Gastrocnemius medialis (tissue), 4 donors: ENCODE measurements around the gene STX3. TPM values are rescaled to one million over a fixed set of nuclear protein-coding genes. Genes with fewer than 3 reads are reported as not detected.
A peak's percentile ranks its signal among the peaks of the same experiment; 100 is the strongest.
"Not testable (repeated sequence)": the region's sequence is repeated elsewhere in the genome, so short reads cannot be mapped to it uniquely, and the experiment has no call there.

Experiments used
- ATAC-seq, 2 donors: fragments of 150-250 bp; one replicate each; pipeline ENCODE4 v1.9.1; 2016
- DNase-seq, 2 donors: peaks; one replicate each; pipeline ENCODE4 v3.0.0-alpha.2; 2019
- H3K27ac ChIP-seq, 4 donors: fragments of 200-600 bp; sonication (generic); 1 replicate in 1 of 4; 2 replicates in 3 of 4; pipeline ENCODE4 v1.5.1; 2016 to 2018; ENCODE audit warnings: mild to moderate bottlenecking in 2 of 4, moderate library complexity in 1 of 4
- H3K27me3 ChIP-seq, 3 donors: fragments of 200-600 bp; sonication (generic) in 2 of 3; 1 replicate in 1 of 3; 2 replicates in 2 of 3; pipeline versions ENCODE4 v1.5.1 to v1.6.0; 2016 to 2019; ENCODE audit warnings: mild to moderate bottlenecking in 1 of 3, moderate library complexity in 1 of 3
- H3K36me3 ChIP-seq, 2 donors: fragments of 200-600 bp; sonication (generic) in 1 of 2; one replicate each; pipeline ENCODE4 v1.5.1; 2017 to 2018
- H3K4me1 ChIP-seq, 2 donors: fragments of 200-600 bp; sonication (generic) in 1 of 2; one replicate each; pipeline ENCODE4 v1.5.1; 2016 to 2017; ENCODE audit warnings: mild to moderate bottlenecking in 2 of 2
- H3K4me3 ChIP-seq, 4 donors: fragments of 200-600 bp; sonication (generic) in 3 of 4; 1 replicate in 1 of 4; 2 replicates in 3 of 4; pipeline ENCODE4 v1.5.1; 2016 to 2019; ENCODE audit warnings: mild to moderate bottlenecking in 2 of 4
- H3K9me3 ChIP-seq, 3 donors: fragments of 200-600 bp; sonication (generic) in 2 of 3; 1 replicate in 1 of 3; 2 replicates in 2 of 3; pipeline ENCODE4 v1.5.1; 2016 to 2019
- POLR2A ChIP-seq, 2 donors: fragments of 450-650 bp; IDR thresholded peaks; one replicate each; pipeline ENCODE4 v1.6.1; 2017; ENCODE audit warnings: antibody characterized with exemption in 2 of 2, mild to moderate bottlenecking in 2 of 2, moderate library complexity in 2 of 2
- in situ Hi-C, 4 donors: fragments of 200-750 bp; cut with MboI; loops; one replicate each; pipeline versions ENCODE4 v1.15.0 to v1.8.0; 2017; ENCODE audit warnings: low sequenced_read_pairs in 4 of 4
- intact Hi-C: fragments of 100-400 bp; cut with DNase I; formaldehyde crosslinking; loops from one replicate; pipeline ENCODE4 v1.15.1; 2023; ENCODE audit warnings: low total_unique reads
- total RNA-seq, 4 donors: library from RNA; depleted of rRNA; stranded (reverse); fragments of >200 nt; gene quantifications; one replicate each; pipeline versions ENCODE4 v1.1.0 to v1.2.3, GENCODE V29; 2016
- TF ChIP-seq, protein P1 (sequence below), 5 experiments: fragments of 450-650 bp in 3 of 5; fragments of 200-600 bp in 2 of 5; sonication (generic) in 2 of 5; IDR thresholded peaks in 4 of 5; conservative IDR thresholded peaks in 1 of 5; 1 replicate in 4 of 5; 2 replicates in 1 of 5; pipeline ENCODE4 v1.5.1; 2016 to 2019; ENCODE audit warnings: antibody characterized with exemption in 5 of 5, mild to moderate bottlenecking in 3 of 5, moderate library complexity in 3 of 5

The STX3 gene
- total RNA-seq, 4 donors from 2014 or later = 8.3 to 23.4 (median 15.8) TPM

DNA sequence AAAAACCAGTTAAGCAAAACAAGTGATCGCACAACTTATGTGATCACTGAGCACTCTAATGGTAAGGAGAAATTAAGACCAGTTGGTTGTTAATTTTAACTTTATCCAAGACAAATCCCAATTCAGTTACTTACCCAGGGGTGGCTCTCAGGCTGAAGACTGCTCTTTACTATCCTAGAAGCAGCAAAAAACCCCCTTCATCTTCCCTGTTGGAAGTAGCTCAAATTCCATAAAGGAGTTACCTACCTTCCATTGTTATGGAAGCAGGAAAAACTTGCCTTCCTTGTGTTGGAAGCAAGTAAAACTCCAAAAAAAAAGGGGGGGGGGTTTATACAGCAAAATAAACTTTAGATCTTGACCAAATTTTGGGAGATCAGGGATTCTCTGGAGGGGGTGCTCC is 60.6 kb downstream of the STX3 start:
- Histone ChIP-seq H3K27ac (no peak overlapping the region), H3K4me3 (no peak overlapping the region), H3K27me3 (no peaks in the 10 kb centered on the region), H3K4me1 (peaks cover 0 to 3% of the 10 kb centered on the region in 2 donors), H3K9me3 (no peaks in the 10 kb centered on the region), H3K36me3 (no peaks in the 10 kb centered on the region)
- no peak for TF ChIP-seq POLR2A (IDR thresholded peaks at IDR 0.05)
- TF ChIP-seq, protein P1, sequence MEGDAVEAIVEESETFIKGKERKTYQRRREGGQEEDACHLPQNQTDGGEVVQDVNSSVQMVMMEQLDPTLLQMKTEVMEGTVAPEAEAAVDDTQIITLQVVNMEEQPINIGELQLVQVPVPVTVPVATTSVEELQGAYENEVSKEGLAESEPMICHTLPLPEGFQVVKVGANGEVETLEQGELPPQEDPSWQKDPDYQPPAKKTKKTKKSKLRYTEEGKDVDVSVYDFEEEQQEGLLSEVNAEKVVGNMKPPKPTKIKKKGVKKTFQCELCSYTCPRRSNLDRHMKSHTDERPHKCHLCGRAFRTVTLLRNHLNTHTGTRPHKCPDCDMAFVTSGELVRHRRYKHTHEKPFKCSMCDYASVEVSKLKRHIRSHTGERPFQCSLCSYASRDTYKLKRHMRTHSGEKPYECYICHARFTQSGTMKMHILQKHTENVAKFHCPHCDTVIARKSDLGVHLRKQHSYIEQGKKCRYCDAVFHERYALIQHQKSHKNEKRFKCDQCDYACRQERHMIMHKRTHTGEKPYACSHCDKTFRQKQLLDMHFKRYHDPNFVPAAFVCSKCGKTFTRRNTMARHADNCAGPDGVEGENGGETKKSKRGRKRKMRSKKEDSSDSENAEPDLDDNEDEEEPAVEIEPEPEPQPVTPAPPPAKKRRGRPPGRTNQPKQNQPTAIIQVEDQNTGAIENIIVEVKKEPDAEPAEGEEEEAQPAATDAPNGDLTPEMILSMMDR (IDR thresholded peaks at IDR 0.05 in 4 of 5, conservative IDR thresholded peaks at IDR 0.05 in 1 of 5) = no peak
- DNase-seq (no peak), ATAC-seq (no peak)
- in situ Hi-C loops = loop anchor here in 1 of 4 donors (25.0 kb wide), 1 partner anchor 278 kb away; no protein-coding TSS in a partner anchor
- intact Hi-C loops = no loop called here

DNA sequence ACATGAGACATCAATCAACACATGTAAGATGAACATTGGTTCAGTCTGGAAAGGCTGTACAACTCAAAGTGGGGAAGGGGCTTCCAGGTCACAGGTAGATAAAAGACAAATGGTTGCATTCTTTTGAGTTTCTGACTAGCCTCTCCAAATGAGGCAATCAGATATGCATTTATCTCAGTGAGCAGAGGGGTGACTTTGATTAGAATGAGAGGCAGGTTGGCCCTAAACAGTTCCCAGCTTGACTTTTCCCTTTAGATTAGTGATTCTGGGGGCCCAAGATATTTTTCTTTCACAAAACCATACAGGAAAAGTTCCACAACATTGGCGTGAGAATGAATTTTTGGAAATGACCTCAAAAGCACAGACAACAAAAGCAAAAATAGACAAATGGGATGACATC is 61.3 kb downstream of the STX3 start:
- H3K4me3 ChIP-seq, H3K9me3 ChIP-seq, intact Hi-C loops, H3K36me3 ChIP-seq, H3K27me3 ChIP-seq, DNase-seq, ATAC-seq, H3K27ac ChIP-seq, H3K4me1 ChIP-seq: not testable (repeated sequence)
- in situ Hi-C loops = loop anchor here in 1 of 4 donors (25.0 kb wide), 1 partner anchor 279 kb away; no protein-coding TSS in a partner anchor

DNA sequence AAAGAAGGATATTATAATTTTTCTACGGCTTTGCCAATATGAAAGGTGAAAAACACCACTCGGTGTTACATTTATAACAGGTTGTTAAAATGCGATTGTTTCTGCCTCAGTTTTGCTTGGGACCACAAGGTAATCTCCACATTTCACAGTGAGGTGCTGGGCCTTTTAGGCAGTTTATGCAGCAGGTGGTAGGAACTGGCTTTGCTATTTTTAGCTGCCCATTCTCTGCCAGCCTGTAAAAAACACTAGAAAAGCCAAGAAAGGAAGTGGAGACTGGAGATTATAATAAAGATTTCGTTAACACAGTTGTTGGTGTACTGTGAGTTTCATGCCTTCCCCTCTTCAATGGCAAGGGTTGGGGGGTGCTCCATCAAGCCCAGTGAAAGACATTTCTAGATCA is 63.4 kb downstream of the STX3 start:
- in situ Hi-C loops = loop anchor here in 1 of 4 donors (25.0 kb wide), 1 partner anchor 281 kb away; no protein-coding TSS in a partner anchor
- intact Hi-C loops = no loop called here
- Histone ChIP-seq H3K9me3 (no peaks in the 10 kb centered on the region), H3K36me3 (no peaks in the 10 kb centered on the region), H3K27ac (no peak overlapping the region), H3K4me1 (no peaks in the 10 kb centered on the region), H3K4me3 (no peak overlapping the region), H3K27me3 (no peaks in the 10 kb centered on the region)
- ATAC-seq (no peak), DNase-seq (no peak)
- TF ChIP-seq, protein P1 (IDR thresholded peaks at IDR 0.05 in 4 of 5, conservative IDR thresholded peaks at IDR 0.05 in 1 of 5) = no peak
- TF ChIP-seq POLR2A (IDR thresholded peaks at IDR 0.05) = no peak

DNA sequence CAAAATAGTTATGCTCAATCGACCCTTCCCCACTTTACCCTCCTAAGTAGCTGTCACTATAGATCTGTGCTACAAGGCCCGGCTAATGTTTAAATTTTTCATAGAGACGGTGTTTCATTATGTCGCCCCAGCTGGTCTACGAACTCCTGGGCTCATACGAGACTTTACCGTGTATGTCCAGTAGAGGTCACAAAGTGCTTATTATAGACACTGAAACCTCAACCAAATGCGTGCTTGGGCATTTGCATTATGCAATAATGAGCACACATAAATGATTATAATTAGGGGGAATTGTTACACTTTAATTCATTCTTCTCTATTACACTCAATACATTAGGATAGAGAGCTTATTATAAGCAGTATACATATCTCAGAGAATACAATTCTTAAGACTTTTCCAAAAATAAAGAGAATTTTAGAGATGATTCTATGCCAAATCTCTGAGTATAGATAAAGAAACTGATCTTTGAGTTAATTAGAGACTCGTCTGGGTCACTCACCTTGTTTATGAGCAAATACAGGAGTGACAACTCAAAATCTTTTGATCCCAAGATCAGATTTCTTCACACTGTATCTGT is 67.9 kb downstream of the STX3 start:
- peak in 1 of 2 donors; percentile 79 for ATAC-seq
- Histone ChIP-seq H3K27ac (no peak overlapping the region), H3K4me1 (no peaks in the 10 kb centered on the region), H3K4me3 (no peak overlapping the region), H3K27me3 (no peaks in the 10 kb centered on the region), H3K36me3 (no peaks in the 10 kb centered on the region), H3K9me3 (no peaks in the 10 kb centered on the region)
- intact Hi-C loops = loop anchor here (10.0 kb wide), 1 partner anchor 372 kb away; no protein-coding TSS in a partner anchor
- in situ Hi-C loops = loop anchor here in 1 of 4 donors (25.0 kb wide), 1 partner anchor 286 kb away; no protein-coding TSS in a partner anchor
- DNase-seq = no peak
- no peak for TF ChIP-seq POLR2A (IDR thresholded peaks at IDR 0.05)
- TF ChIP-seq, protein P1 (IDR thresholded peaks at IDR 0.05 in 4 of 5, conservative IDR thresholded peaks at IDR 0.05 in 1 of 5) = peak in 3 of 5 experiments; percentile 21 to 42 (median 41)

DNA sequence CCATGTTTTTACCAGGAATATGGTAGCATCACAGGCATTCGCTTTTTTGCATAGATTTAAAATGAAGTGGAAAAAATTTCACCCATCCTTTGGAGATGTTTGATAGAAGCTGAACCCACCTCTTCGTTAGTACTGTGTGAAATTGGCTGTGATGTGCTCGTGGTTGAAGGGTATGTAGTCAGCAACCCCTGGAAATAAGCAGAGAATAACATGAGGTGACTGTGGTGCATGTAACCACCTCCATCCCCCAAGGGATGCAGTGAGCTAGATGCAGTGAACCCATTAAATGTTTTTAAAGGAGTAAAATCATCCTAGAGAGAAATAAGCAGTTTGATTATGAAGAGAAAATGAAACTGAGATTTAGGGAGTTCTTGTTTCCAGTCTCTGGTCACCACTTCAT is 74.2 kb downstream of the STX3 start:
- intact Hi-C loops = loop anchor here (10.0 kb wide), 1 partner anchor 365 kb away; no protein-coding TSS in a partner anchor

More for the DNA sequence above, 74.2 kb downstream of the STX3 start:
- in situ Hi-C loops = no loop called here
- H3K4me1 ChIP-seq = no peaks in the 10 kb centered on the region
- no peak overlapping the region for H3K27ac ChIP-seq
- ATAC-seq (no peak), DNase-seq (no peak)
- TF ChIP-seq POLR2A (IDR thresholded peaks at IDR 0.05) = no peak
- TF ChIP-seq, protein P1 (IDR thresholded peaks at IDR 0.05 in 4 of 5, conservative IDR thresholded peaks at IDR 0.05 in 1 of 5) = no peak
- H3K36me3 ChIP-seq = no peaks in the 10 kb centered on the region
- H3K9me3 ChIP-seq = no peaks in the 10 kb centered on the region
- no peak overlapping the region for H3K4me3 ChIP-seq
- H3K27me3 ChIP-seq = no peaks in the 10 kb centered on the region
